ENCODE measurements around the gene ACMSD.
"Not testable (repeated sequence)": the region's sequence is repeated elsewhere in the genome, so short reads cannot be mapped to it uniquely, and the experiment has no call there.

The ACMSD gene

DNA sequence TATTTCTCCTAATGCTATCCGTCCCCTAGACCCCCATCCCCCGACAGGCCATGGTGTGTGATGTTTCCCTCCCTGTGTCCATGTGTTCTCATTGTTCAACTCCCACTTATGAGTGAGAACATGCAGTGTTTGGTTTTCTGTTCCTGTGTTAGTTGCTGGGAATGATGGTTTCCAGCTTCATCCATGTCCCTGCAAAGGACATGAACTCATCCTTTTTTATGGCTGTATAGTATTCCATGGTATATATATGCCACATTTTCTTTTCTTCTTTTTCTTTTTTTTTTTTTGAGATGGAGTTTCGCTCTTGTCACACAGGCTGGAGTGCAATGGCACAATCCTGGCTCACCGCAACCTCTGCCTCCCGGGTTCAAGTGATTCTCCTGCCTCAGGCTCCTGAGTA, 9.2 kb downstream of the ACMSD start:
- DNase-seq (ENCODE audit: low read depth, low spot score) = not testable (repeated sequence)

GRCh38 chr2:134852518-134852917, 14.1 kb downstream of the ACMSD start:
- no peak for DNase-seq (ENCODE audit: low read depth, low spot score)

DNA sequence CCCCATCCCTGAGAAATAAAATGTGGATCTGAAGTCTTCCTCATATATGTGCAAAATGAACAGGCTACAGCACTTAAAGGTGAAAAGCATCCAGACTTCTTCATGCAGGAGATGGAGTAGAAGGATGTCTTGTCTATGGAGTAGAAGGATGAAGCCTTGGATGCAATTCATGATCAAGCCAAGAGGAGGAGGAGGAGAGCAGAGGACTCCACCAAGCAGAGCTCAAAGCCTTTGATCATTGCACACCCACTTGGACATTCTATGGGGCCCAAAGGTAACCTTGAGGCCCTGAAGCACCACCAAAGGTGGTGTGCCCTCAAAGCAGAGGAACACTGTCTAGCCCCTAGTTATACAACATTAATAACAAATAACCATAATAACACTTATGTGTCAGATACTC, 17.3 kb downstream of the ACMSD start:
- no peak for DNase-seq (ENCODE audit: low read depth, low spot score)

GRCh38 chr2:134858245-134858644, 19.8 kb downstream of the ACMSD start:
- no peak for DNase-seq (ENCODE audit: low read depth, low spot score)

- no peak for DNase-seq (ENCODE audit: low read depth, low spot score)
These were observed 22.8 kb downstream of the ACMSD start for GRCh38 chr2:134861173-134861572.

DNA sequence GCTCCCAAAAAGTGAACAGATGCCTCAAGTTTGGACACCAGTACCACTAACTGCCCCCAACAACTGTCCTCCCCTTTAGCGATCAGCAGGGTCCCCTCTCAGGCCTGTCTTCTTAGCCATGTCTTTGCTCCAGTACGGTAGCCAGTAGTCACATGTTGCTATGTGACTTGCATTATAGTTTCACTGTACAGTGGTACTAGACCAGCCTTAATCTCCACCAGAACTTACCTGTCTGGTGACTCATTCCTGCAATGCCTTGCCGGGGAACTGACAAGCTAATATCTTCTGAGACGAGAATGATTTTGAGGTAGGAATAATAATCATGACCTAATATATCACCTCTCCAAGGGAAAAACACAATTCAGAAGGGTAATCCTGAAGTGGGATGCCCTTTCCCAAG, 23.7 kb downstream of the ACMSD start:
- no peak for DNase-seq (ENCODE audit: low read depth, low spot score)

GRCh38 chr2:134862674-134863073, 24.3 kb downstream of the ACMSD start:
- no peak for DNase-seq (ENCODE audit: low read depth, low spot score)

- no peak for DNase-seq (ENCODE audit: low read depth, low spot score)
These were observed 25.0 kb downstream of the ACMSD start for GRCh38 chr2:134863446-134863845.

GRCh38 chr2:134865067-134865787, 26.8 kb downstream of the ACMSD start:
- no peak for DNase-seq (ENCODE audit: low read depth, low spot score)

DNA sequence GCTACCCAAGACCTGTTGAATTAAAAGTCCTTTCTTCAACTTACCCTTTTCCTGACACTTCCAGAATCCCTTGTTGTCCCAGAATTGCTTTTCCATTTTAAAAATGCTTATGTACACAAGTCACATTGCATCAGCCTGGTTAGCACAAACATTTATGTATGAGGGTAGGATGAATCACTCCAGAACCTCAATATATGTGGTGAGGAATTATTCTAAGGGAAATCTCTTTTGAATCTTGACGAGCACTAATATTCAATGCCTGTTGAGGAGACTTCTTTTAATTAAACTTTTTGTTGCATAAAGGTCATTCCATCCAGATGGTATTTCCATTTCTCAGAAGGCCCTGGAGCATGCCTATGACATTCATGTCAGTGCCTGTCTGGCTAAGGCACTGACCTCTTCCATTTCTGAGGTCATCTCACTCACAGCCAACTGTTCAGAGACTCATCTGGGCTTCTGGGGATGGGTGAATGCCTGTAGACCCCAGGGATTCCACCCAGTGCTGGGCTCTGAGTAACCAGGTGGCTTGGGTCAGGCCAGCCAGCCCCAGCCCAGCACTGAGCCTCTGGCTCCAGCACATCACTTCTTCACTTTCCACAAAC, 28.2 kb downstream of the ACMSD start:
- DNase-seq (ENCODE audit: low read depth, low spot score) = no peak

DNA sequence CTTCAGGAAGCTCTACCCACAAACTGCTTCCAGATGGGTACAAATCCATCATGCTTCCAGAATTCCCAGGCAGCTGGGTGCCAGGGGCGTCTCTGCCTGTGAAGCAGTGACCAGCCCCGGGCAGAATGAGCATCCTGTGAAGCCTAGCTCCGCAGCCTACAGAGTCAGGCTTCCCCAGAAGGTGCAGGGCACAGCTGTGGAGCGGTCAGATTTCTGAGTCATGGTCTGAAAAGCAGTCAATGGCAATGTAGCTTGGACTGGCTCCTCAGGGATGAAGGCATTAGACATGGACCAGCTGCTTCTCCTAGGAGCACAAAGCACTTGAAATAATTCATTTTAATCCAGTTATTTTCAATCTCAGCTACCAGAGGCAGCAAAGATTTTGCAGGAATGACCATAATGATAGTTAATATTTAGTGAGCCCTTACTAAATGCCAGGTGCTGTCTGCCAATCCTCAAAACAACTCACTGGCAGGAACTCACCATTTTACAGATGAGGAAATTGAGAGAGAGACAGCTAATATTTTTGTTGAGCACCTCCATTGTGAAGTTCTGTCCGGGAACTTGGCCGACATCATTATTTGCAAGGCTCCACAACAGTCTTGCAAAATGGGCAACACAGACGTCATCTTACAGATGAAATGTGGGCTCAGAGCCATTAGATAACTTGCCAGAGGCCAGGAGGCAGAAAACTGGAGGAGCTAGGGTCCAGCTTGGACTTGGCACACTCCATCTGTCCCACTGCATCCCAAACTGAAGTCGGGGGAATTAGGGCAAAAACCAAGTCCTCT, 31.7 kb downstream of the ACMSD start:
- DNase-seq (ENCODE audit: low read depth, low spot score) = no peak

GRCh38 chr2:134873152-134873551, 34.7 kb downstream of the ACMSD start:
- no peak for DNase-seq (ENCODE audit: low read depth, low spot score)

- DNase-seq (ENCODE audit: low read depth, low spot score) = no peak
These were observed 36.9 kb downstream of the ACMSD start for GRCh38 chr2:134875309-134875708.

GRCh38 chr2:134882773-134883172, 44.4 kb downstream of the ACMSD start:
- no peak for DNase-seq (ENCODE audit: low read depth, low spot score)

DNA sequence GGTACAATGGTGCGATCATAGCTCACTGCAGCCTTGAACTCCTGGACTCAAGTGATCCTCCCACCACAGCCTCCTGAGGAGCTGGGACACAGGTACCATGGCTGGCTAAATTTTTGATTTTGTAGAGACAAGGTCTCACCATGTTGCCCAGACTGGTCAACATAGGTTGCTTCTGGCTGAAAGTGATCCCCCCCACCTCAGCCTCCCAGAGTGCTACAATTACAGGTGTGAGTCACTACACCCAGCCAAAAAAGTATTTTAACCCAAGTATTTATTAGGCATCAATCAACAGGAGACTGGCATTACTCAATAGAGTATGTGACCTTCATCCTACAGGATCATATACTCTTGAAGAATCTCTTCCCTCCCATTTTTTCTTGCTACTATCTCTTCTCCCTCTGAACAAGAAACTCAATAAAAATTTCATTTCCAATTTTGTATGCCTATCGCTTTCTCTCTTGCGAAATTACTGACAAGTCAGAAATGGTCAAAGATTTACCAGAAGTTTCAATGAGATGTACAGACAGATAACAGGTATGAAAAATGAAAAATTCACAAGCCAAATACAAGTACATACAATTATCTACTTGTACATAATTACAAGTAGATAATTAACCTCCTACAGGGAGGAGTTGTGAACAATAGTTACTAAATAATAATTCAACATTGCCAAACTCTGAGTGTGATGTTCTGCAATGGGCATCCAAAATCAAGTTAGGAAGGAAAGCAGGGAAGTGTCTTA, 45.3 kb downstream of the ACMSD start:
- DNase-seq (ENCODE audit: low read depth, low spot score) = no peak

- no peak for DNase-seq (ENCODE audit: low read depth, low spot score)
These were observed 46.0 kb downstream of the ACMSD start for GRCh38 chr2:134884435-134884834.

- no peak for DNase-seq (ENCODE audit: low read depth, low spot score)
These were observed 54.0 kb downstream of the ACMSD start for GRCh38 chr2:134892282-134893035.

DNA sequence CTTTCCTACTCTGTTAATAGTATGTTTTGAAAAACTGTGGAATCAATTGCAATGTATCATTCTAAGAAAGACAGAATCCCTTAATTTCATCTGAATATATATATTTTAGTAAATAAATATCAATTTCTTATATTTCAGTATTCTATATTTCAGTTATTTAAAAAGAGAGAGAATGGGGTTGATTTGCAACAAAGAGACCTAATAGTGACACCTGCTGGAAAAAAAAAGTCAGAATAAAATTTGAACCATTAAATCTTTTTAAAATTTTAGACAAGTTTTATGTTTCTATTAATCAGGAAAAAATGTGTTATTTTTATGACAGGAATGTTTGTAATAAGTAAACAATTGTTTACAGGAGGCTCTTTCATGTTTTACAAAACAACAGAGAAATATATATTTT, 59.5 kb downstream of the ACMSD start:
- no peak for DNase-seq (ENCODE audit: low read depth, low spot score)

DNA sequence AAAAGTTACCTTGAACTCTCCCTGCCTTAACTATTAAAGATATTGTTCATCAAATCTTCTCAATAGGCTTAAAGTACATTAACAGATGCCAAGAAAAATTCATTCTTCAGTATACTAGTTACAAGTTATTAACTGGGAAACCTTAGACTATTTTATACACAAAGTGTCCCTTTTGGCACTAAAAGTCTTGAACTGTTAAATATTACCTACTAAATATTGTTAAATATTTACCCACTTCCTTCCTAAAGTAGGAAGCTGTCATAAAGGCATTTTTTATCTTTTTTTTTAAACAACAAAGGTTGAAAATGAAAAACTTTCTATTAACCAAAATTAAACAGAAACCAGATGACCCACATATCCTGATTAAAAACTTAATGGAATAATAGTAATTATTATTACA, 60.8 kb downstream of the ACMSD start:
- no peak for DNase-seq (ENCODE audit: low read depth, low spot score)

DNA sequence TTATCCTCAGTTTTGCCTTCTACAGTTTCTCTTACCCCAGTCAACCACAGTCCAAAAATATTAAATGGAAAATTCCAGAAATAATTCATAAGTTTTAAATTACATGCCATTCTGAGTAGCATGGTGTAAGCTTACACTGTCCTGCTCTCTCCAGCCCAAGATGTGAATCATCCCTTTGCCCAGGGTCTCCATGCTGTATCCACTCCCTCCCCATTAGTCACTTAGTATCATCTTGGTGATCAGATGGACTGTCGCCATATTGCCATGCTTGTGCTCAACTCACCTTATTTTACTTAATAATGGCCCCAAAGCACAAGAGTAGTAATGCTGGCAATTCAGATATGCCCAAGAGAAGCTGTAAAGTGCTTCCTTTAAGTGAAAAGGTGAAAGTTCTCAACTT, 61.7 kb downstream of the ACMSD start:
- no peak for DNase-seq (ENCODE audit: low read depth, low spot score)

- not testable (repeated sequence) for DNase-seq (ENCODE audit: low read depth, low spot score)
These were observed 65.3 kb downstream of the ACMSD start for GRCh38 chr2:134903701-134904100.

Data from activated CD4-positive, CD25-positive, alpha-beta regulatory T cell treated with anti-CD3 and anti-CD28 coated beads, Interleukin-2, amount 50 U/mL, for 16 hours (primary cell).